ENCODE results near the gene MKLN1.
"Not testable (repeated sequence)": the region's sequence is repeated elsewhere in the genome, so short reads cannot be mapped to it uniquely, and the experiment has no call there.

MKLN1 gene

GRCh38 chr7:131403322-131403721 is 75.6 kb downstream of the MKLN1 start:
- no peak for DNase-seq

GRCh38 chr7:131404226-131404911 is 76.7 kb downstream of the MKLN1 start:
- DNase-seq = no peak

GRCh38 chr7:131409129-131409766 is 81.6 kb downstream of the MKLN1 start:
- DNase-seq = no peak

GRCh38 chr7:131412031-131412430 is 84.4 kb downstream of the MKLN1 start:
- no peak for DNase-seq

GRCh38 chr7:131413711-131414110 is 86.0 kb downstream of the MKLN1 start:
- no peak for DNase-seq

- peak; percentile 47 for DNase-seq
Measured at GRCh38 chr7:131424219-131424822, 96.6 kb downstream of the MKLN1 start.

DNA sequence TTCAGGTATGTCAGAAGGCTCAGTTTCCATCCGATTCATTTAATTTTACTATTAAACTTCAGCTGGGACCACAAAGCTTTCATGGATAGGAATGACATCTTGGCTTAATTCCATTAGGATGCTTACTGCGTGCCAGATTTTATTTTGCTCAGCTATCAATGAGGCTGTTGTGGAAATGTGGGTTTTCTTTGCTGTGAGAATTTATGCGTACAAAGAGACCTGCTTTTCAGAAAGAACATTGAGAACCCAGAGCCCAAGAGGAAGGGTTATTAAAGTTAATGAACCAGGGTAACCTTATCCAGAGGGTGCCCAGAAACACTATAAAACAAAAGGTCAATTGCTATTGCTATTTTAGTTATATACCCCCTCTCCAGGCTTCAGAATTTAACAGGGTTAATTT is 98.3 kb downstream of the MKLN1 start:
- DNase-seq = peak; percentile 89

GRCh38 chr7:131430826-131431225 is 103.2 kb downstream of the MKLN1 start:
- peak; percentile 56 for DNase-seq

DNA sequence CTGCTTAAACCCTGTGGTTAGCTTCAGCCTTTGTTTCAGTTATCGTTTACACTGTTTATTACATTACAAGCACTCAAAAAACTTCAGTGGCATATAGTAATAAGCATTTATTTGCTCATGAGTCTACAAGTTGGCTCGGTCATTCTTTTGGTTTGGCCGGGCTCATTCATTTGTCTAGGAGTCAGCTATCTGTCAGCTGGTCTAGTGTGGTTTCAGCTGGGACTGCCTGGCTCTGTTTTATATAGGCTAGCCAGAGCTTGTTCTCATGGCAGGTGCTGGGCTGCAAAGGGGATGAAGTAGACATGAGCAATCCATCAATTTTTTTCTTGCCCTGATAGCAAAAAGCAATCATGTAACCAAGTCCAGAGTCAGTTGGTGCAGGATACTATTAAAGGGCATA is 103.6 kb downstream of the MKLN1 start:
- peak; percentile 99 for DNase-seq

DNA sequence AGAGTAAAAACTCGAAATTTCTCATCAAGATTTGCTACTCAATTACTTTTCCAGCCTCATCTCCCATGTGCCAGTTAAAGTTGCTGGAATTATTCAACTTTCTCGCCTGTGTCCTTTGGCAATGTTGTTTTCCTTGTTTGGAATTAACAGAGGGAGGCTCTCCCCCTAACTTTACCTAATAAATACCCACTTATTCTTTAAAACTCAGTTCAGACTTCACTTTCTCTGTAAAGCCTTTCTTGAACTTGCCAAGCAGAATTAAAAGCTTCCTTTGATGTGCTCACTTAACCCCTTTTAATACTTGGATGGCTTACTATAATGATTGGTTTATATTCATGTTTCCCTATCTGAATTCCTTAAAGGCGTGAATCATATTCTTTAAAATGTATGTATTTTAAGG is 104.1 kb downstream of the MKLN1 start:
- no peak for DNase-seq

DNA sequence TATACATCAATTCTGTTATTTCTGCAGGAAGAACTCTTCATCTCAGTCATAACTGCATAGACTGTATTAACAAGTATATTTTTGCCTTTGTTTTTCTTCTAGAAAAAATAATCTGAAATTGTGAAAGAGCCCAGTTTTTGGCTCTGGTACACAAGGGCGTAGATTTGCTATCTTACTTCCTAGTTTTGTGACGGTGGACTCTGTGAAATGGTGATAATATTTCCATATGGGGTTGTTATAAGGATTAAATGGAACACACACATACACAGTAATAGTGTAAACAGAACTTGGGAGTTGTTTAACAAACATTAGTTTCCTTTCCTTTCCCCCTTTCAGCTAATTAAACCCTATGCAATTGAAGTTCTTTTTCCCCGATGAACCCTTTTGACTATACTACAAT is 108.7 kb downstream of the MKLN1 start:
- DNase-seq = no peak

GRCh38 chr7:131438969-131439368 is 111.3 kb downstream of the MKLN1 start:
- no peak for DNase-seq

- DNase-seq = no peak
Measured at GRCh38 chr7:131443496-131443895, 115.8 kb downstream of the MKLN1 start.

GRCh38 chr7:131444683-131445082 is 117.0 kb downstream of the MKLN1 start:
- DNase-seq = no peak

DNA sequence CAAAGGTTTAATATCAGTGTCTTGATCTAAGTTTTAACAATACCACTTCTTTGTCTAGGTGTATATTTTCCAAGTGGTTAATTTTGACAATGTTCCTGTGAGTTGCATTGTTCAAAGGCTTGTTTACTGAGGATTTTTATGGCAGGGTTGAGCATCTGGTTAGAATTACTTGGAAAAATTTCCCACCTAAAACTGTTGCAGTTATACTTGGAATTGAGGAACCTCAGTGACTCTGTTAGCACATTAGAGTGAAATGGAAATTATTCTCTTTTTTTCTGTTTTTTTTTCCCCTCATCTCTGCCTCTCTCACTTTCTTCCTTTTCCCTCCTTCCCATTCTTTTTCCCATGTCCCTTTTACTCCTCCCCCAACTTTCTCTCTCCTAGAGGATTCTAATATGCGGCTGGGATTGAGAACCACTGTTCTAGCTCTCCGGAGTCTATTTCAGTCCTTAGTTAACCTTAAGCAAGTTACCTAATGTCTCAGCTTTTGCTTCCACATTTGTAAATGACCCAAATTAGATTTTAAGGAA is 121.8 kb downstream of the MKLN1 start:
- no peak for DNase-seq

DNA sequence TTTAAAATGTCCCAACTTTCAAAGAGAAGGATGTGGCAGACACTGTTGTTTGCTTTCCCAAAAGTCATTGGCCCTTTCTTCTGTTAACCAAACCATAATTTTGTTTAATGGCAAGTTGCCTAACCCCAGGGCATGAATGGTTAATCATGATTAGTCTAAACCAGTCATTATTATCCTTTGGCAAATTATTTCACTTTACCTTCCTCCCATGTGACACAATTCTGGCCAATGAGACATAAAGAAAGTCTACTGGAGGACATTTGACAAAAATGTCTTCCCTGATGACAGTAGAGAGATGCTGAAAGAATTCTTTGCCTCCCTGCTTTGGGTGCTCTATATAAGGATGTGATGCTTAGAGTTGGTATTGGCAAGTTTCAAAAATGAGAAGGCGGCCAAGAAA is 126.8 kb downstream of the MKLN1 start:
- DNase-seq = no peak

DNA sequence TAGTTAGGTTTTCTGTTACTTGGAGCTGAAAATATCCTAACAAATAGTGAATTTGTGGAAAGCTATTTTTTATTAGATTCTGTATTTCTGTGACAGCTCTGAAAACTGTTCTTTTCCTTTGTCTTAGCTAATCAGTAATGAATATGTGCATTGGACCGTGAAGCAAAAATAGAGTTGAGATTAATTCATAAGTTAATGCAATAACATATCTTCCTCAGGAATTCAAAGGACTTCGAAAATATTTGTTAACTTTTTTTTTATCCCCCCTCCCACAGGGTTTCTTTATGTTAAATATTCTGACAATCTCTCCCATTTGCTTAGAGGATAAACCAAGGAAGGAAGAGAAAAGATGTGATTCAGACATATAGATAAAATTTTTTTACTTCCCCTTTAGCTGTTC is 127.3 kb downstream of the MKLN1 start:
- no peak for DNase-seq

- no peak for DNase-seq
Measured at GRCh38 chr7:131455546-131455945, 127.9 kb downstream of the MKLN1 start.

DNA sequence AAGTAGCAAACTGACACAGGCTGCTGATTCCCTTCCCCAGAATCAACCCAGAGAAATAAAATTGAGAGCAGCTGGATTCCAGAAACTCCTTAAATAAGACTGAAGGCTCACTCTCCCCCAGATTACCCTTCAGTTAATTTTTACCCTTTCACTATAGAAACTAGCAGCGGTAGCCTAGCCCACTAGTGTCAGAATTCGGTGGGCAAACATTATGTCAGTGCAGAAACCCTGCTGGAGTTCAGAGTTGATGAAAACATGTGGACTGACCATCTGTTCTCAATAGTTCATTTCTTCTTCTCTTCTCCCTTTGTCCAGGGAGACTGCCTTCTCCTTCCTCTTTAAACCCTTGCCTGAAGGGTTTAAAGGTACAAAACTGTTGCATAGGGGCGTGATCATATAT is 128.7 kb downstream of the MKLN1 start:
- no peak for DNase-seq

DNA sequence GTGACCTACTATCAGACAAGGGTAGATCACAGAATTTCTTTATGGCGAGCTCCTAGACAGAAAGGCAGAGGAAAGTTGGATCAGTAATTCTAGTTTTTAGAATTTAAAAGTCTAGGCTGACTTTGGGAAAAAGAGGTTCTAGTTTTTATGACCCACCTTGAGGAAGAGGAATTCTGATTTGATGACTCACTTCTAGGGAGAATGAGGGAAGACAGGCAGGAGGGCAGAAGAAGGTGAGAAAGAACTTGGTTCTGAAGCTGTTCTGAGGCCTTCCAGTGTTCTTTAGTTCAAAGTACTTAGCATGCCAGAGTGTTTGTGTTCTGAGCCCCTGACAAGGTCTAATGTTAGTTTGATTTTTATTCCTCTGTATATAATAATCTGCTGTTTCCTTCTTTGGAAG is 131.6 kb downstream of the MKLN1 start:
- DNase-seq = no peak

GRCh38 chr7:131462059-131462458 is 134.4 kb downstream of the MKLN1 start:
- no peak for DNase-seq

DNA sequence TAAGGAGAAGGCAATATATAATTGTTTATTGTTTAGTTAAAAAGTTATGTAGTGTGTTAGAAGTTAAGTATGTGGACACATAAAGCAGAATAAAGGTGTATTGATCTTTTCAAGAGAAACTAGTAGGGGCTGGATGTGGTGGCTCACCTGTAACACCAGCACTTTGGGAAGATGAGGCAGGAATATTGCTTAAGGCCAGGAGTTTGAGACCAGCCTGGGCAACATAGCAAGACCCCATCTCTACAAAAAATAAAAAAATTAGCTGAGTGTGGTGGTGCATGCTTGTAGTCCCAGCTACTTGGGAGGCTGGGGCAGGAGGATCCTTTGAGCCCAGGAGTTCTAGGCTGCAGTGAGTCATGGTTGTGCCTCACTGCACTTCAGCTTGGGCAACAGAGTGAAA is 135.0 kb downstream of the MKLN1 start:
- DNase-seq = not testable (repeated sequence)

DNA sequence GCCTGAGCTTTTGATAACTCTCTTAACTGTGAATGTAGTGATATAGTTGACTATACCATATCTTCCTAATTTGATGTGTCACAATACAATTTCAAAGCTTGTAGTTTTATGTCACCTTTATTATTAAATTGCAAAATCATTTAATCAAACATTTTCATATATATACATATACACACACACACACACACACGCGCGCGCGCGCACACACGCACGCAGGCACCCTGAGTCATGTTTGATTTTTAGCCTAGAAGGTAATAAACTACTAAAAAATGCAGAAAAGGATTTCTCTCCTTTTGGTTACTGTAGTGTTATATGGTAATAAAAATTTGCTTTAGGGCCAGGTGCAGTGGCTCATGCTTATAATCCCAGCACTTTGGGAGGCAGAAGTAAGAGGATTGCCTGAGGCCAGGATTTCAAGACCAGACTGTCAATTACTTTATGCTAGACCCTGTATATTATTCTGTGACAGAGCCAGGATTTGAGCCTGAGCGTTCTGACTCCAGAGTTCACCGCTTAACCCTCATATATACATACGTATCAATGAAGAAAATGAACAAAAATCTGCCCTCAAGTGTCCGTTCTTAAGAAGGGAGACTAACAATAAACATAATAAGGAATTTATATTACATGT is 139.2 kb downstream of the MKLN1 start:
- no peak for DNase-seq

DNA sequence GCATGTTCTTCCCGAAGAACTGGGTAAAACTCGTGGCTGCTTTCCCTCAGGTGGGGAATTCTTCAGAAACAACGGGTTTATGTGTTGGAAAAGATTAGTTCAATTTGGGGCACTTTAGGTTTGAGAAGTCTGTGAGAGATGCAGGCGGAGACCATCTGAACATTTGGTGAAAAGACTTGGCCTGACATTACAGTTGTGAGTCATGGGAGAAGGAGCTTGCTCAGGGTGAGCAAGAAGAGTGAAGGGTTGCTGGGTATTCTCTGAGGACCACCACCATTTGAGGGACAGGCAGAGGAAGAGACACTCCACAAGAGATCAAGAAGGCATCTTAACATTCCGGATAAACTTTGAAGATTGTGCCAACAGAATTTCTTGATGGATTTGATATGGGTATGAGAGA is 140.1 kb downstream of the MKLN1 start:
- no peak for DNase-seq

Data from NCI-H1105 treated with DMSO at 0.1 percent for 48 hours (cell line).